Ovary (tissue), 9 donors: Measurements from ENCODE around the gene B4GALT5. TPM values are rescaled to one million over a fixed set of nuclear protein-coding genes. Genes with fewer than 3 reads are reported as not detected.

Experiments
- DNase-seq, 5 donors: peaks; one replicate each; pipeline ENCODE4 v3.0.0-alpha.2; 2019 to 2020
- H3K27ac ChIP-seq, 2 donors: fragments of 200-600 bp; one replicate each; pipeline versions ENCODE4 v1.5.1 to v1.8.0; 2019 to 2022
- H3K27me3 ChIP-seq: fragments of 200-600 bp; one replicate; pipeline ENCODE4 v1.8.0; 2022
- H3K36me3 ChIP-seq: fragments of 200-600 bp; sonication (generic); one replicate; pipeline ENCODE4 v1.5.1; 2019
- H3K4me1 ChIP-seq: one replicate; pipeline ENCODE4 v1.8.1; 2013; ENCODE audit warnings: mild to moderate bottlenecking, moderate library complexity; ENCODE audit not compliant: insufficient read depth
- H3K4me3 ChIP-seq: fragments of 200-600 bp; sonication (generic); one replicate; pipeline ENCODE4 v1.5.1; 2017
- H3K9me3 ChIP-seq, 2 donors: fragments of 200-600 bp in 1 of 2; sonication (generic) in 1 of 2; one replicate each; pipeline versions ENCODE4 v1.5.1 to v1.8.1; 2013 to 2019; ENCODE audit warnings: mild to moderate bottlenecking in 1 of 2, moderate library complexity in 1 of 2
- EP300 ChIP-seq: sonication (generic); formaldehyde crosslinking; IDR thresholded peaks from one replicate; pipeline ENCODE4 v1.6.1; 2017; ENCODE audit warnings: antibody characterized with exemption
- POLR2A ChIP-seq: fragments of 450-650 bp; IDR thresholded peaks from one replicate; pipeline ENCODE4 v1.6.1; 2017; ENCODE audit warnings: antibody characterized with exemption, mild to moderate bottlenecking, moderate library complexity
- WGBS, 3 donors: extraction: QIAGEN DNeasy Blood & Tissue Kit in 1 of 3; methylation state at CpG; one replicate each; pipeline versions ENCODE4 v1.1.5 to v1.1.7; 2013 to 2017; 5-methylcytosine and 5-hydroxymethylcytosine counted together
- intact Hi-C, 4 donors: fragments of 100-400 bp; cut with DNase I; formaldehyde crosslinking; loops; one replicate each; pipeline versions ENCODE4 v1.11.0 to v1.15.1; 2022 to 2023
- polyA plus RNA-seq, 2 donors: library from polyadenylated mRNA; stranded (reverse); fragments of 200-250 nt in 1 of 2; fragments of 350-450 nt in 1 of 2; fragmentation: Illumina TruSeq in 1 of 2; extraction: RNeasy Lipid Tissue Mini Kit (QIAGEN cat#74804) in 1 of 2; gene quantifications; one replicate each; pipeline ENCODE4 v1.2.3, GENCODE V29; 2013 to 2014
- total RNA-seq, 7 donors: library from RNA; depleted of rRNA in 2 of 7; stranded (reverse); fragments of >200 nt in 2 of 7; fragmentation: NEBNext Ultra II Directional in 3 of 7; extraction: Animal tissue kit (Norgen Biotek cat#: 25700) in 3 of 7; gene quantifications; one replicate each; pipeline versions ENCODE4 v1.1.0 to v1.2.4, GENCODE V29; 2016 to 2023
- TF ChIP-seq, protein P1 (sequence below), 3 donors: fragments of 450-650 bp in 2 of 3; fragments of 200-600 bp in 1 of 3; IDR thresholded peaks; one replicate each; pipeline versions ENCODE4 v1.5.1 to v1.8.0; 2016 to 2022; ENCODE audit warnings: antibody characterized with exemption in 3 of 3, mild to moderate bottlenecking in 1 of 3
- donor health status: DM: no; HTN: no; CAD: no; lungs with moderate emphysema.
- donor health status: DM: no; HTN: no; CAD: no.
- donor health status: Bipolar disorder and iron deficiency.
- donor health status: DM: yes; HTN: yes; CAD: no.
- donor health status: DM: no; HTN: no; CAD: no.
- donor health status: DM: yes; HTN: yes; CAD: no.

B4GALT5 gene
- total and polyA plus RNA-seq, 9 donors: 19.0 to 53.6 (median 37.7) TPM

DNA sequence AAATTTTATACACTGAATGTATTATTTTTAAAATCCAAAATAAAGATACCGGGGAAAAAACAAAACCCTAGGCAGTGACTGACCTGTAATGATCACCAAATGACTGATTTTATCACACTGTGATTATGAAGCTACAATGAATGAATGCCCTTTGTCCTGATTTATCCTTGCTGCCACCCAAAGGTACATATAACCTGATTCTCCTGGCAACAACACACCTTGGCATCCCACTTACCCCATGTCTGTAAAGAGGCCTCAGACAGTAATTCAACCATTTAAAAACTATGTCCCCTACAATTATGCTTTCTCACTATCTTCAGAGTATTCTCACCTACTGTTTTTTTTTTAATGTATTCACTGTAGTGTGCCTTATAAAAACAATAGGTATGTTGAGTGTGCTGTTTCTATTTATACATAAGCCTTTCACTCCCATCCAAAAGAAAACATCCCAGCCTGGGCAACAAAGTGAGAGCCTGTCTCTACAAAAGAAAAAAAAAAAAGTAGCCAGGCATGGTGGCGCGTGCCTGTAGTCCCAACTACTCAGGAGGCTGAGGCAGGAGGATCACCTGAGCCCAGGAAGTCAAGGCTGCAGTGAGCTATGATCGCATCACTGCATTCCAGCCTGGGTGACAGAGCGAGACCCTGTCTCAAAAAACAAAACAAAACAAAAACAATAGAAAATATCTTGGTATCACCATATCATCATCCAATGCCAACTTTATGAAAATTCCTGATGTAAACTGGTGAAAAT, 21.7 kb downstream of the B4GALT5 start:
- no peak overlapping the region for H3K4me3 ChIP-seq
- H3K36me3 ChIP-seq: no peaks in the 10 kb centered on the region
- no peaks in the 10 kb centered on the region for H3K27me3 ChIP-seq
- no peaks in the 10 kb centered on the region for H3K9me3 ChIP-seq
- intact Hi-C loops: no loop called here
- H3K4me1 ChIP-seq: peaks cover 12% of the 10 kb centered on the region
- 82 to 91% (median 88%) methylated on average over 5 of the region's 5 CpGs for WGBS, 3 donors
- no peak for DNase-seq
- TF ChIP-seq POLR2A (no peak), EP300 (no peak)
- TF ChIP-seq, protein P1, sequence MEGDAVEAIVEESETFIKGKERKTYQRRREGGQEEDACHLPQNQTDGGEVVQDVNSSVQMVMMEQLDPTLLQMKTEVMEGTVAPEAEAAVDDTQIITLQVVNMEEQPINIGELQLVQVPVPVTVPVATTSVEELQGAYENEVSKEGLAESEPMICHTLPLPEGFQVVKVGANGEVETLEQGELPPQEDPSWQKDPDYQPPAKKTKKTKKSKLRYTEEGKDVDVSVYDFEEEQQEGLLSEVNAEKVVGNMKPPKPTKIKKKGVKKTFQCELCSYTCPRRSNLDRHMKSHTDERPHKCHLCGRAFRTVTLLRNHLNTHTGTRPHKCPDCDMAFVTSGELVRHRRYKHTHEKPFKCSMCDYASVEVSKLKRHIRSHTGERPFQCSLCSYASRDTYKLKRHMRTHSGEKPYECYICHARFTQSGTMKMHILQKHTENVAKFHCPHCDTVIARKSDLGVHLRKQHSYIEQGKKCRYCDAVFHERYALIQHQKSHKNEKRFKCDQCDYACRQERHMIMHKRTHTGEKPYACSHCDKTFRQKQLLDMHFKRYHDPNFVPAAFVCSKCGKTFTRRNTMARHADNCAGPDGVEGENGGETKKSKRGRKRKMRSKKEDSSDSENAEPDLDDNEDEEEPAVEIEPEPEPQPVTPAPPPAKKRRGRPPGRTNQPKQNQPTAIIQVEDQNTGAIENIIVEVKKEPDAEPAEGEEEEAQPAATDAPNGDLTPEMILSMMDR (IDR thresholded peaks at IDR 0.05): no peak
- H3K27ac ChIP-seq: no peak overlapping the region

DNA sequence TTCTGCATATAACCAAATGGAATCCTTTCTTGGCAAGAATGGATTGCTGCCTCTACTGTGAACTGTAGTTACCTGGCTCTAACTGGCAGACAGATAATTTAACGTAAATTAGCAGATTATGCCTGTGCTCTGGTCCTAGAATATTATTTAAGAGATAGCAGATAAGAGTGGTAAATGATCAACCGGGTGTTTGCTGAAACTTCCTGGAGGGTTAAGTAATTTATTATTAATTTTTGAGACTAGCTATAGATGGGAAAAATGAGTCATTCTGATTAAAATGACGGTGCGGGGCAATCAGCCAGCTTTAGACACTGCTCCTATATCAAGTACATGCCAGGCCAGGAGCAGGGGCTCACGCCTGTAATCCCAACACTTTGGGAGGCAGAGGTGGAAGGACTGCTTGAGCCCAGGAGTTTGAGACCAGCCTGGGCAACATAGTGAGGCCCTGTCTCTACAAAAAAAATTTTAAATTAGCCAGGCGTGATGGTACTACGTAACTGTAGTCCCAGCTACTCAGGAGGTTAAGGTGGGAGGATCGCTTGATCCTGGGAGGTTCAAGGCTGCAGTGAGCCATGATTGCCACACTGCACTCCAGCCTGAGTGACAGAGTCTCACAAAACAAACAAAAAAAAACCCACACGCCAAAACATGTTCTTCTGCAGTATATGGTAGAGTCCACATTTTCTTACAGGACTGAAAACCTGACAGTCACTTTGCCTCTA, 22.6 kb downstream of the B4GALT5 start:
- H3K4me3 ChIP-seq: no peak overlapping the region
- DNase-seq: no peak
- intact Hi-C loops: no loop called here
- 40 to 53% (median 47%) methylated on average over 9 of the region's 9 CpGs for WGBS, 3 donors
- H3K27me3 ChIP-seq: no peaks in the 10 kb centered on the region
- no peak overlapping the region for H3K27ac ChIP-seq
- H3K4me1 ChIP-seq: peaks cover 12% of the 10 kb centered on the region
- no peaks in the 10 kb centered on the region for H3K36me3 ChIP-seq
- no peaks in the 10 kb centered on the region for H3K9me3 ChIP-seq
- no peak for TF ChIP-seq EP300
- no peak for TF ChIP-seq POLR2A
- TF ChIP-seq, protein P1 (IDR thresholded peaks at IDR 0.05): no peak

DNA sequence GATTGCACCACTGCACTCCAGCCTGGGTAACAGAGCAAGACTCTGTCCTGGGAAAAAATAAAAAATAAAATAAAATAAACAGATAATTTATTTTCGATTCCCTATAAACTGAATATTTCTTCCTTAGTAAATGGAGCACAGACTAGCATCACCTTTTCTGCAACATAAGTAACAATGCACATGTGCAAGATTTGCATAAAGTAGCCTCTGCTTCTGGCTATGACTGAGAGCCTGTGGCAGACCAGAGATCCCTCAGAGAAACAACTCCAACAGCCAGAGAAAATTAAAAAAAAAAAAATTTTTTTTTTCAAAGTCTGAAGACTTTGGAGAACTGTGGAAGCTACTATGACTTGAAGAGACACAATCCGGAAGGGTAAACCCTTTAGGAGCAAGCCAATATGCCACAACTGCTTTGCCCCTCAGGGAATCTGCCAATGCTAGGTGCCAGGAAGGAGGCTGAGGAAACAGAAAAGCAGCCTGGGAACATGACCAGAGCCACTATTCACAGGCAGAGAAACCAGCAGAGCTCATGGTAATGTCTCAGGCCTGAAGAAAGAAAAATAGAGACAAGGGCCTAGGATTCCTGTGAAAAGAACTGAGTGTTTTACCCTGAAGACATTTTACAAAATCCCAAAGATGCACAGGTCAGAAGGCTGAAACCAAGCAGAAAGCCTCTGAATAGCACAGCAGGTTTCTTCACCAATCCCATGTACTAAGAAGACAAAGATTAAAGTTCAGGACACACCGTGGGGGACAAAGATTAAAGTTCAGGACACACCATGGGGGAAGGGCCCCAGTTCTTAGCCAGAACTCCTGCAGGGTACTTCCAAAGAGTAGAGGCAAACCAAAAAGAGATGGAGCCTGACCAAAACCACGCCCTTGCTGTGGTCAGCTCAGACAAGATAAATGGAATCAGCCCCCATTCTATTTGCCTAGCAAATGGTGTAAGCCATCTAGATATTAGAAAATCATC, 25.8 kb downstream of the B4GALT5 start:
- intact Hi-C loops: loop anchor here in 1 of 4 donors (10.0 kb wide), 1 partner anchor 53 kb away; no protein-coding TSS in a partner anchor
- Histone ChIP-seq H3K4me3 (no peak overlapping the region), H3K9me3 (no peaks in the 10 kb centered on the region), H3K27ac (no peak overlapping the region), H3K36me3 (no peaks in the 10 kb centered on the region), H3K27me3 (no peaks in the 10 kb centered on the region), H3K4me1 (peaks cover 12% of the 10 kb centered on the region)
- 70 to 79% (median 71%) methylated on average over 4 of the region's 4 CpGs for WGBS, 3 donors
- TF ChIP-seq EP300 (no peak), POLR2A (no peak)
- TF ChIP-seq, protein P1 (IDR thresholded peaks at IDR 0.05): no peak
- no peak for DNase-seq

DNA sequence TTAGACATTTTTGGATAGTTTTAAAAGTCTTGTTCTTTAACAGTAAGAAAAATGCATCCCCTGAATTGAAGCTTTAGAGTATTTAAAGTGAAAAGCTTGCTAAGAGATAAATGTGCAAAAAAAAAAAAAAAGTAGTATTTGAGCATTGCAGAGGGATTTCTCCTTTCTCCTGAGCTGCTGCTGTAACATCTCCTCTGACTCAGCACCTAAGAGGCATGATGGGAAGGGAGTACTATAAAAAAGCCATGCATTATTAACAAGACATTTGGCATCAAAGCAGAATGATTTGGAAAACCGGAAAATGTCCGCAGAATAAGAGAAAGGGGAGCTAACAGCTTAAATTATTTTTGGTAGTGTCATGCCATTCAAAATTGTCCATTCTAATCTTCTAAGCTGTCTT, 27.9 kb downstream of the B4GALT5 start:
- Histone ChIP-seq H3K27me3 (no peaks in the 10 kb centered on the region), H3K9me3 (no peaks in the 10 kb centered on the region), H3K4me3 (no peak overlapping the region), H3K36me3 (no peaks in the 10 kb centered on the region), H3K27ac (no peak overlapping the region), H3K4me1 (peaks cover 9% of the 10 kb centered on the region)
- TF ChIP-seq POLR2A (no peak), EP300 (no peak)
- TF ChIP-seq, protein P1 (IDR thresholded peaks at IDR 0.05): no peak
- 0 to 3% (median 1%) methylated on average over 2 of the region's 2 CpGs for WGBS, 3 donors
- no peak for DNase-seq
- intact Hi-C loops: loop anchor here in 1 of 4 donors (10.0 kb wide), 1 partner anchor 51 kb away; no protein-coding TSS in a partner anchor
